ENCODE measurements around the gene KDM4F.
"Not testable (repeated sequence)": the region's sequence is repeated elsewhere in the genome, so short reads cannot be mapped to it uniquely, and the experiment has no call there.

The KDM4F gene

DNA sequence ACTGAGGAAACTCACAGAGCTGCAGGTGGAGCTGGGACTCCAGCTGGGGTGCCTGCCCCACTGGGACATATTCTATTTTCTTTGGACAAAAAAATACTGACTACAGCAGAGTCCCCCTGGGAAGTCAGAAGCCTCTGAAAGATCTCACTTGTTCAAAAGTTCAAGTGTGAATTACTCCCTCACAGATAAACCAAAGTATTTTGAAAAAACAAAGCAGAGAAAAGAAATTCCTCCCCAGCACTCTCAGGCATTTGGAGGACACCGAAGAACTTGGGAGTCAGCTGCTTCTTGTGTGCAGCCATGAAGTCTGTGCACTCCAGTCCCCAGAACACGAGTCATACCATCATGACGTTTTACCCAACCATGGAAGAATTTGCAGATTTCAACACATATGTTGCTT lies at the start of gene KDM4F:
Gene KDM4F (plus strand): TSS at position 301 of the 400 bp plus-strand sequence.
- DNase-seq, result not testable (repeated sequence)

- no peak for DNase-seq
These were observed 45.5 kb upstream of the KDM4F start for GRCh38 chr11:95003716-95004115.

DNA sequence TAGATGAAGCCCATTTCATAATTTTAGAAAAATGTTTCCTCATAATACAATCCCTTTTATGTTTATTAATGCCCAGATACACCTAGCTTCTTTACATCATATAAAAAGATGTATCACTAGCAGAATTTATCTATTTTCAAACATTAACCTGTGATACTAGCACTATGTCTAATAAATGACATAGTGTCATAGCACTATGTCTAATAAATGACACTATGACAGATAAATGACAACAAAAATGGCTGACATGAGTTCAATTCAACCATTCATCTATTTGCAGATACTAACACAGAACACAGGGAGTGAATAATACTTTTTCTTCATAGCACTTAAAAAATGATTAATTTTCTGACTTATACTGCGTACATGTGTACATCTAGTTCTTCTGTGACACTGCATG lies 43.6 kb upstream of the KDM4F start:
- DNase-seq, result no peak

GRCh38 chr11:95011376-95011775 lies 37.8 kb upstream of the KDM4F start:
- DNase-seq, result no peak

DNA sequence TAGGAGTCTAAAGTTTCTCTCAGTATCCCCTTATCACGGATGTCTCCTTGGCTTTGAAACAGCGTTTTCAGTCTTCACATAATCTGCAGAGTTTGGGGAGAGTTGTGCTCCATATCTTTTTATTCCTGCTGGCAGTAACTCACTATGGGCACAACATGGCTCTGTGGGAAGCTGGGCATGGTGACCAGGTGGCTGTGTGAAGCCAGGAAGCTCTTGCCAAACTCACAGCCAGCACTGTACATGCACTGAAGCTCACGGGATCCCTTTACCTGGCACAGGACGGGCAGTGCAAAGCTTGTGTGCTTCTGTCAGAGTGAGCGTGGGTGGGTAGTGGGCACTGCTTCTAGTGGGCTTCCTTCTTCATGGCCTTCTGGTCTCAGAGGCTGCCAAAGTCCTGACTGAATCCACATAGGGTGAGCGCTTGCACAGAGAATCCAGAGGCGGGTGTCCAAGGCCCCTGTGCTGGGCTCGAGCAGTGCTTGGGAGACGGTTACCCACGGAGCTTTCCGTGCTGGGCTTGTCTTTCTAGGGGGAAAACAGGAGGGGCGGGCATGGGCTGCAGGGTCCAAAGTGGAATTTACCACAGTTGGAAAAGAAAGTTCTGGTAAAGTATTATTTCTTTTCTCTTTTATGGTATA lies 34.9 kb upstream of the KDM4F start:
- DNase-seq, result no peak

- DNase-seq, result no peak
These were observed 33.1 kb upstream of the KDM4F start for GRCh38 chr11:95016139-95016538.

DNA sequence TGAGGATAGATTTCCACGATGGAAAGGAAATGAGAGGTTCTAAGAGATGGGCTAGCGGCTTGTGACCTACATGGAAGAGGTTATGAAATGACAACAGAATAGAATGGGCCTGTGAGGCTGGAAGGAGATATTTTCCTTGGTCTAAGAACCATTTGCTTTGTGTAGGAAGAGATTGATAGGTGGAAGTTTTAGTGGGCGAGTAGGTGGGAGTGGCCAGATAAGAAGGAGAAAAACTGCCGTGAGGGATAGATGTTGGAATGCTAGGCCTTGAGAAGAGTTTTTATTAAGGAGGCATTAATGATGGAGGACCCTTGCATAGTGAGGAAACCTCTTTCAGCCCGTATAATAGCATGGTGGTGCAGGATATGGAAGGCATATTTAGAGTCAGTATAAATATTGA lies 27.8 kb upstream of the KDM4F start:
- not testable (repeated sequence) for DNase-seq

- no peak for DNase-seq
These were observed 24.3 kb upstream of the KDM4F start, which contains the start of gene KDM4E for GRCh38 chr11:95024958-95025357. Gene KDM4E (plus strand): TSS chr11:95025258. CDS start chr11:95025558, 300 bp downstream.

GRCh38 chr11:95025594-95025993 lies 23.6 kb upstream of the KDM4F start:
- DNase-seq, result not testable (repeated sequence)

DNA sequence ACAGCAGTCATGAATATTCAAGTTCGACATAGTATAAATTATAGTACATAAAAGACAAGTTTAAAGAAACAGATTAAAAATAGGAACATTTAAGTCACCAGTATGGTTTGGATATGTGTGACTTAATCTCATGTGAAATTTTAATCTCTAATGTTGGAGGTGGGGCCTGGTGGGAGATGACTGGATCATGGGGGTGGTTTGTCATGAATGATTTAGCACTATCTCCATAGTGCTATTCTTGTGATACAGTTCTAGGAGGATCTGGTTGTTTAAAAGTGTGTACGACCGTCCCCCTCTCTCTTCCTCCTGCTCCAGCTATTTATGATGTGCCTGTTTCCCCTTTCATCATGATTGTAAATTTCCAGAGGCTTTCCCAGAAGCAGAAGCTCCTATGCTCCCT lies 20.9 kb upstream of the KDM4F start:
- no peak for DNase-seq

DNA sequence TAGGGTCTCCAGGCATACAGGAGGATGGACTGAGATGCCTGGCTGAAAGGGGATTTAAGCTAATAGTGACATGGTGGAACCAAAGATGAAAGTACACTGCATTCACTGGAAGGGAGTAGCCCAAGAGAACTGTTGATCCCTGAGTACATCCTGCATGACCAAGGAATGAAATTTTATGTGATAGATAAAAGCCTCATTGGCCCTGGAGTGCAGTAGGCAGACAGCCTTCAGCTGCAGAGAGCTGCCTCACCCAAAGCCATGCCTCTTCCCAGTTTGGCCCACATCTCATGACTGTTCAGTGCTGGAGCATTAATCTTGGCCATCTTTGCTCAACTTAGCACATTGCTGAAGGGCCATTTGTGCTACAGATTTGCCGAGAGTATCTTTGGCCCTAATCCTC lies 16.2 kb upstream of the KDM4F start:
- no peak for DNase-seq

DNA sequence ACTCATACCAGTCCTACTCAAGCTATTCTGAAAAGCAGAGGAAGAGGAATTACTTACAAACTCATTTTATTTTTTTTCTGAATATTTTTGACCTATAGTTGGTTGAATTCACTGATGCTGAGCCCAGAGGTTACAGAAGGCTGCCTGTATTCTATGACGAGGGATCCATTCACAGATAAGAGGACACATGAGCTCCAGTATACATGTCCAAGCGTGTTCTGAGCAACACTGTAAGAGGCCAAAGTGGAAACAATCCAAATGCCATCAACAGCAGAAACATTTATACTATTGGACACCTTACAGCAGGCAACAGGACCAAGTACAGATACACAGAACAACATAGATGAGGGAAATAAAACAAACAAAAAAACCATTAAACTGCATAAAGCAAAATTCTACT lies 13.9 kb upstream of the KDM4F start:
- DNase-seq, result no peak

DNA sequence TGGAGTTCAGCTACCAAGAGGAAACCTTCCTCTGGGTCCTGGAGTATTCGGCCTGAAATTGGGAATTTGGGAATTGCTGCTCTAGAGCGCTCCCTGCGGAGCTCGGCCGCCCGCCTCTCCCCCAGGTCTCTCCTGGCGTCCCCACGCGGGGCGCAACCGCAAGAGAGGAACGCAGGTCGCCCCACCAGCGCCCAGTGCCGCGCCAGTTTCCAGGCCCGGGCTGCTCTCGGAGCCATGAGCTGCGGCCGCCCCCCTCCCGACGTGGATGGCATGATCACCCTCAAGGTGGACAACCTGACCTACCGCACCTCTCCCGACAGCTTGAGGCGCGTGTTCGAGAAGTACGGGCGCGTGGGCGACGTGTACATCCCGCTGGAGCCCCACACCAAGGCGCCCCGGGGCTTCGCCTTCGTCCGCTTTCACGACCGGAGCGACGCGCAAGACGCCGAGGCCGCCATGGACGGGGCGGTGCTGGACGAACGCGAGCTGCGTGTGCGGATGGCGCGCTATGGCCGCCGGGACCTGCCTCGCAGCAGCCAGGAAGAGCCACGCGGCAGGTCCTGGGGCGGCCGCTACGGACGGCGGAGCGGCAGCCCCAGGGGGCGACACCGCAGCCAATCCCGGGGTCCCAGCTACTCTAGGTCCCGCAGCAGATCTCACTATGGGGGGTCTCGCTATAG lies 11.7 kb upstream of the KDM4F start:
- DNase-seq, result not testable (repeated sequence)

DNA sequence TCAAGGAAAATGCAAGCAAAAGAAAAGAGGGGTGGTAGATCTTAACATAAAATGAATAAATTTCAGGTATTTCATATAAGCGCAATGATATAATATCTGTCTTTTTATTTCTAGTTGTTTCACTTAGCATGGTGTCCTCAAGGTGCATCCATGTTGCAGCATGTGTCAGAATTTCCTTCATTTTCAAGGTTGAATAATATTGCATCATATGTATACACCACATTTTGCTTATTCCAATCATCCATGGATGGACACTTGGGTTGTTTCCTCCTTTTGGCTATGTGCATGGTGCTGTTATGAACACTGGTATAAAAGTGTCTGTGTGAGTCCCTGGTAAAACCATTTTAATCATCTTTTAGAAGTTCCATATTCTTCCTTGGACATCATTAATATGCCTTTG lies 7.0 kb upstream of the KDM4F start:
- no peak for DNase-seq

DNA sequence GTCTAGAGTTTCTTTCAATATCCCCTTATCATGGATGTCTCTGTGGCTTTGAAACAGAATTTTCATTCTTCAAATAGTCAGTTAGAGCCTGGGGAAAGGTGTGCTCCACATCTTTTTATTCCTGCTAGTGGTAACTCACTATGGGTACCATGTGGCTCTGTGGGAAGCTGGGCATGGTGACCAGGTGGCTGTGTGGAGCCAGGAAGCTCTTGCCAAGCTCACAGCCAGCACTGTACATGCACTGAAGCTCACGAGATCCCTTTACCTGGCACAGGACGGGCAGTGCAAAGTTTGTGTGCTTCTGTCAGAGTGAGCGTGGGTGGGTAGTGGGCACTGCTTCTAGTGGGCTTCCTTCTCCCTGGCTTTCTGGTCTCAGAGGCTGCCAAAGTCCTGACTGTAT lies 6.3 kb upstream of the KDM4F start:
- no peak for DNase-seq

GRCh38 chr11:95044010-95044409 lies 5.2 kb upstream of the KDM4F start:
- no peak for DNase-seq

GRCh38 chr11:95045812-95046211 lies 3.4 kb upstream of the KDM4F start:
- no peak for DNase-seq

- no peak for DNase-seq
These were observed 1.5 kb downstream of the KDM4F start for GRCh38 chr11:95050595-95051202.

- DNase-seq, result no peak
These were observed 5.1 kb downstream of the KDM4F start for GRCh38 chr11:95054356-95054755.

DNA sequence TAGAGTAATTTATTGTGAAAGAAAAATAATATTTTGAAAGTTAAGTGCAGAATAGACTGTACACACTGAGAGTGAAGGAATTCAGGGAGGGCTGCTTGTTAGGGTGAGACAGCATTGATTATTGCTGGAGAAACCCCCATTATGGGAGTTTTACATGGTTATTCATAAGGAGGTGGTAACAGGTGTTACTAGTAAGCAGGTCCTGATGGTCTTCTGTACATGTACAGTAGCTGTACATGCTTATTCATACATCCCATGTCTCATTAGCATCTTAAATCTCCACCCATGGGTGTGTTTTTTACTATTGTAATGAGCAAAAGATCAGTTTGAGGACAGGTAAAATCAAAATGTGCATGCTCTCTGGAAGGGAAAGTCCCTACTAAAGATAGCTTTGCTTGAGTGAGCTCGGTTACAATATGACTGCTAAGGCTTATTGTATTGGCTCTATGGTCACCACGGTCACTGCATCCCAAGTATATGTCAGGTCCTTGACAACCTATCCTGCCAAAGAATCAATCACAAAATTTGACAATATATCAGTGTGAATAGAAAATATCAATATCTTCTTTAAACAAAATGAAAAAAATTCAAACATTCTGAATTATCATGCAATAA lies 6.2 kb downstream of the KDM4F start:
- no peak for DNase-seq

- no peak for DNase-seq
These were observed 8.7 kb downstream of the KDM4F start for GRCh38 chr11:95057959-95058358.

DNA sequence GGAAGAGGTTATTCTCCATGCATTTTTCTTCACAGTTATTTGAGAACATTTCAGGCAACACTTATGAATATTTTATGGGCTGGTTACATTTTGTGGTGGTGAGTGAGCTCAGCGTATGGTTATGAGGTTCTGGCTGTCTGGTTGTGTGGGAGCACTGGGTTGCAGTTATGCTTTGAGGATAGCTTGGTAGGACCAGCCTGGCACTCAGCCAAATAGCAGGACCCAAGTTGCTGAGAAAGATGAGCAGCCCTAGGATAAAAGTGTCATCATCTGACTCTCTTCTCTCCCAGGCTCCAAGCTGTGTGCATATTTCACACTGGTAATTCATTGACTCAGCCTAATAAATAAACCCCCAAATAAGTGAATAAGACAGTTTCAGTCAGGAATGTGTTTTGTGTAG lies 9.4 kb downstream of the KDM4F start:
- no peak for DNase-seq

DNA sequence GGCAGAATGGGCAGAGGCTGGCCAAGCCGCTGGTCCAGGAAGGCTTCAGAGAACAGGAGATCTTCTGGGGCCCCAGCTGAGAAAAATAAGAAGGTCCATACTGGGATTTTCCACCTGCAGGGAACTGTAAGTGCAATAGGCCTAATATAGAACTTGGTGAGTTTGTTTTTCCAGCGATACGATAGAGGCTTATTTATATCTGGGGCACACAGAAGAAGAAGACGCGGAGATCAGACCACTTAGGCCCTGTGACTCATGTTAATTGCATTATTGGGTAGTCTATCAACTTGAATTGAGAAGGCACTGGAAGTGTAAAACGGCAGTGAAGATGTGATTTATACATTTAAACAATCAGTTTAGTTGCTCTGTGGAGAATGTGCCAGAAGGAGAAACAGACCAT lies 9.8 kb downstream of the KDM4F start:
- DNase-seq, result no peak

GRCh38 chr11:95065336-95065735 lies 16.1 kb downstream of the KDM4F start:
- no peak for DNase-seq
